Upper lobe of right lung (tissue), 1 donor: Measurements from ENCODE around the gene RMDN2. TPM values are rescaled to one million over a fixed set of nuclear protein-coding genes. Genes with fewer than 3 reads are reported as not detected.

Experiments
- ATAC-seq: fragments of 200-7000 bp; cut with Tn5 transposase; one replicate; pipeline ENCODE4 v1.9.1; 2020; ENCODE audit warnings: mild to moderate bottlenecking, moderate library complexity
- DNase-seq: peaks from one replicate; pipeline ENCODE4 v3.0.0-alpha.2; 2020
- H3K27ac ChIP-seq: fragments of 200-600 bp; one replicate; pipeline ENCODE4 v1.8.0; 2022
- H3K27me3 ChIP-seq: fragments of 200-600 bp; one replicate; pipeline ENCODE4 v1.8.0; 2022; ENCODE audit warnings: mild to moderate bottlenecking
- H3K36me3 ChIP-seq: fragments of 200-600 bp; one replicate; pipeline ENCODE4 v1.8.0; 2022
- H3K4me1 ChIP-seq: fragments of 200-600 bp; one replicate; pipeline ENCODE4 v1.8.0; 2022
- H3K4me3 ChIP-seq: fragments of 200-600 bp; one replicate; pipeline ENCODE4 v1.8.0; 2022; ENCODE audit warnings: mild to moderate bottlenecking
- H3K9me3 ChIP-seq: fragments of 200-600 bp; one replicate; pipeline ENCODE4 v1.8.0; 2022
- intact Hi-C: fragments of 100-400 bp; cut with DNase I; formaldehyde crosslinking; loops from one replicate; pipeline ENCODE4 v1.11.0; 2022
- total RNA-seq: library from RNA; stranded (reverse); fragmentation: NEBNext Ultra II Directional; extraction: Animal tissue kit (Norgen Biotek cat#: 25700); gene quantifications from one replicate; pipeline ENCODE4 v1.2.1, GENCODE V29; 2021
- TF ChIP-seq, protein P1 (sequence below): fragments of 200-600 bp; IDR thresholded peaks from one replicate; pipeline ENCODE4 v1.8.0; 2022; ENCODE audit warnings: antibody characterized with exemption
- donor health status: DM: no; HTN: yes; CAD: no; lungs with severe emphysema.

The RMDN2 gene
- total RNA-seq, 1 donor from 2014 or later = 23.1 TPM

DNA sequence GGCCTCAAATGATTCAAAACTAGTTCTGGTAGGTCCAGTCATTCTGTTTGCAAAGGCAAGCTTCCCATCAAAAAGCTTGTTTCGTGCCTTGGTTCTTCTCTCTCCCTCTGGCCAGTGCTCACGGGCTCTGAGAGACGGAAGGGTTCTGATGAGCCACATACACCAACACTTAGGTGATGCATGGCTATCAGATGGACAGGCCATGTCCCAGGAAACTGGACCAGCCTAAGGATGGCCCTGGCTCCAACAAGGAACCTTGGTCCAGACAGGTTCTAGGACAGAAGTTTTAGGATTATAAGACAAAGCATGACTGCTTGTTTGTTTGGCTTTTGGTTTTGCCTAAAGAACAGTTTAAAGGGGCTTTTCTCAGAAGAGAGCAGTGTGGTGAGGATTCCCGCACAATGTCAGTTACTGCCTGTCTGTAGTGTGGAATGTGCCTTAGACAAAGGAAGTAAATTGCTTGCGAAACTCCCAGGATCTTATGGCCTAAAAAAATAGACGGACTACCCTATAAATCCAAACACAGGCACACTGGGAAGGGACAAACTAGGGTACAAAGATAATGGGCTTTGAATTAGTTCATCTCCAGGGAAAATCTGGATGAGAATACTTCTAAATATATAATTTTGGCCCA lies 140.5 kb downstream of the RMDN2 start:
- intact Hi-C loops = no loop called here
- TF ChIP-seq, protein P1, sequence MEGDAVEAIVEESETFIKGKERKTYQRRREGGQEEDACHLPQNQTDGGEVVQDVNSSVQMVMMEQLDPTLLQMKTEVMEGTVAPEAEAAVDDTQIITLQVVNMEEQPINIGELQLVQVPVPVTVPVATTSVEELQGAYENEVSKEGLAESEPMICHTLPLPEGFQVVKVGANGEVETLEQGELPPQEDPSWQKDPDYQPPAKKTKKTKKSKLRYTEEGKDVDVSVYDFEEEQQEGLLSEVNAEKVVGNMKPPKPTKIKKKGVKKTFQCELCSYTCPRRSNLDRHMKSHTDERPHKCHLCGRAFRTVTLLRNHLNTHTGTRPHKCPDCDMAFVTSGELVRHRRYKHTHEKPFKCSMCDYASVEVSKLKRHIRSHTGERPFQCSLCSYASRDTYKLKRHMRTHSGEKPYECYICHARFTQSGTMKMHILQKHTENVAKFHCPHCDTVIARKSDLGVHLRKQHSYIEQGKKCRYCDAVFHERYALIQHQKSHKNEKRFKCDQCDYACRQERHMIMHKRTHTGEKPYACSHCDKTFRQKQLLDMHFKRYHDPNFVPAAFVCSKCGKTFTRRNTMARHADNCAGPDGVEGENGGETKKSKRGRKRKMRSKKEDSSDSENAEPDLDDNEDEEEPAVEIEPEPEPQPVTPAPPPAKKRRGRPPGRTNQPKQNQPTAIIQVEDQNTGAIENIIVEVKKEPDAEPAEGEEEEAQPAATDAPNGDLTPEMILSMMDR = no peak
- no peaks in the 10 kb centered on the region for H3K9me3 ChIP-seq
- H3K4me1 ChIP-seq = peaks cover 11% of the 10 kb centered on the region
- no peak overlapping the region for H3K4me3 ChIP-seq
- DNase-seq (no peak), ATAC-seq (no peak)
- no peaks in the 10 kb centered on the region for H3K36me3 ChIP-seq
- no peaks in the 10 kb centered on the region for H3K27me3 ChIP-seq
- H3K27ac ChIP-seq = no peak overlapping the region

DNA sequence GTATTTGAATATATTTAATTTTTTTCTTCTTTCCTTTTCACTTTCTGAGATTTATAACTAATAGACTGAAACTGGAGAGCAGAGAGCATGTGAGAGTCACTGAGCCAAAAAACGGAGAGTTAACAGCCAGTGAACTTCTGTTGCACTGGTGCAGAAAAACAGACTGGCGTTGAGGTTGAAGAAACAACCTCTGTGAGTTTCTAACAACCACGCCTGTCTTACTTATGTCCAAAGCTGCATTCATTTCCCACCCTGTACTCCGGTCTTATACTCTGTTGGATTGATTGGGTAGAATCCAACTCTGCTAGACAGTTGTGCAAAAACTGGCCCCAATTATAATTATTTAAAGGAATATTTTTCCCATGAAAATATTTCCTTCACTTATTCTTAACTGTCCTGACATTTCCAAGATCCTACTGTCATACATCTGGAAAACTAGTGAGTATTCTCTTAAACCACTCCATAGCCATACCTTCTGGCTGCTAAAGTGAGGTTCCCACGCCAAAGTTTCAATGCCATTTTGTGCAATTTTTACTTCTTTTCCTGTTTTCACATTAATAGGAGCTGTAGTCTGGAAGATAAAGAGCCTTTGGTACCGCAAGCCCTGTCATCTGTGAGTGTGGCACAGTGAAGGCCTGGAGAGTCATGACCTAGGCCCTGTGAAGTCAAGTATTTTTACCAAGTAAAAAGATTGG lies 141.5 kb downstream of the RMDN2 start:
- DNase-seq (no peak), ATAC-seq (no peak)
- Histone ChIP-seq H3K27me3 (no peaks in the 10 kb centered on the region), H3K27ac (peak overlapping the region; percentile 3), H3K9me3 (no peaks in the 10 kb centered on the region), H3K4me3 (no peak overlapping the region), H3K4me1 (peaks cover 17% of the 10 kb centered on the region), H3K36me3 (no peaks in the 10 kb centered on the region)
- TF ChIP-seq, protein P1 = no peak
- intact Hi-C loops = no loop called here

Other genes with a start within 250 kb of the RMDN2 start
- 69.4 TPM for gene CYP1B1, start 150.9 kb downstream of the RMDN2 start, total RNA-seq